Hepatocyte (in vitro differentiated cells): ENCODE data around the gene RBP5. TPM values are rescaled to one million over a fixed set of nuclear protein-coding genes. Genes with fewer than 3 reads are reported as not detected.

Experiments used
- DNase-seq: peaks from one replicate; pipeline ENCODE4 v3.0.0-alpha.2; 2016; ENCODE audit warnings: low spot score
- H2AFZ ChIP-seq: fragments of 200-600 bp; sonication (generic); 2 replicates; pipeline ENCODE4 v1.6.0; 2016; ENCODE audit warnings: antibody characterized with exemption, mild to moderate bottlenecking
- H3K27ac ChIP-seq: fragments of 200-600 bp; sonication (generic); 2 replicates; pipeline ENCODE4 v1.5.1; 2016; ENCODE audit warnings: mild to moderate bottlenecking
- H3K27me3 ChIP-seq: fragments of 200-600 bp; sonication (generic); 2 replicates; pipeline ENCODE4 v1.6.1; 2016
- H3K36me3 ChIP-seq: fragments of 200-600 bp; sonication (generic); replicated peaks from 2 replicates; pipeline ENCODE4 v1.5.1; 2016; ENCODE audit warnings: low read depth; ENCODE audit not compliant: insufficient read depth
- H3K4me1 ChIP-seq: fragments of 200-600 bp; sonication (generic); 2 replicates; pipeline ENCODE4 v1.5.1; 2016; ENCODE audit warnings: mild to moderate bottlenecking, moderate library complexity; ENCODE audit not compliant: insufficient read depth
- H3K4me2 ChIP-seq: fragments of 200-600 bp; sonication (generic); 2 replicates; pipeline ENCODE4 v1.6.0; 2016
- H3K4me3 ChIP-seq: fragments of 200-600 bp; sonication (generic); 2 replicates; pipeline ENCODE4 v1.5.1; 2016; ENCODE audit warnings: mild to moderate bottlenecking
- H3K79me2 ChIP-seq: fragments of 200-600 bp; sonication (generic); 2 replicates; pipeline ENCODE4 v1.6.0; 2017; ENCODE audit warnings: mild to moderate bottlenecking
- H3K9me2 ChIP-seq: fragments of 200-600 bp; sonication (generic); replicated peaks from 2 replicates; pipeline ENCODE4 v1.6.0; 2017; ENCODE audit warnings: mild to moderate bottlenecking; ENCODE audit not compliant: insufficient read depth
- H3K9me3 ChIP-seq: fragments of 200-600 bp; sonication (generic); 2 replicates; pipeline ENCODE4 v1.5.1; 2016; ENCODE audit warnings: low read depth, mild to moderate bottlenecking
- H4K20me1 ChIP-seq: fragments of 200-600 bp; sonication (generic); 2 replicates; pipeline ENCODE4 v1.6.0; 2016; ENCODE audit warnings: mild to moderate bottlenecking; ENCODE audit not compliant: insufficient read depth, poor library complexity, severe bottlenecking
- CTCF ChIP-seq: fragments of 200-600 bp; sonication (generic); IDR thresholded peaks from 2 replicates; pipeline ENCODE4 v1.5.1; 2016; ENCODE audit warnings: antibody characterized with exemption, mild to moderate bottlenecking; ENCODE audit not compliant: poor library complexity
- EZH2 ChIP-seq: fragments of 200-600 bp; sonication (generic); IDR thresholded peaks from 2 replicates; pipeline ENCODE4 v1.6.1; 2016; ENCODE audit warnings: antibody characterized with exemption, mild to moderate bottlenecking, borderline replicate concordance
- EZH2phosphoT487 ChIP-seq: fragments of 200-600 bp; sonication (generic); IDR thresholded peaks from one replicate; pipeline ENCODE4 v1.6.1; 2018; ENCODE audit warnings: antibody characterized with exemption, mild to moderate bottlenecking, low read depth, moderate library complexity; ENCODE audit not compliant: unreplicated experiment, severe bottlenecking
- WGBS: methylation state at CpG from one replicate; pipeline ENCODE4 v1.1.6; 2016; ENCODE audit warnings: low lambda C conversion rate; ENCODE audit errors: missing lambda C conversion rate; 5-methylcytosine and 5-hydroxymethylcytosine counted together
- polyA plus RNA-seq: library from polyadenylated mRNA; unstranded; fragments of >200 nt; fragmentation: Nextera tagmentation; extraction: Ambion mirVana; gene quantifications from 2 replicates; pipeline ENCODE4 v1.2.1, GENCODE V29; 2016
- total RNA-seq: library from RNA; depleted of rRNA; stranded (reverse); fragments of >200 nt; gene quantifications from 2 replicates; pipeline ENCODE4 v1.2.3, GENCODE V29; 2014

The RBP5 gene
- total and polyA plus RNA-seq, 2 experiments from 2014 or later, result 11.1 to 30.0 TPM

- TF ChIP-seq EZH2 (no peak), CTCF (no peak), EZH2phosphoT487 (no peak)
- Histone ChIP-seq H3K36me3 (no peaks in the 10 kb centered on the region), H3K4me1 (no peaks in the 10 kb centered on the region), H3K27me3 (no peaks in the 10 kb centered on the region), H3K4me2 (no peak overlapping the region), H2AFZ (no peak overlapping the region), H3K4me3 (no peak overlapping the region), H3K79me2 (no peaks in the 10 kb centered on the region), H4K20me1 (no peaks in the 10 kb centered on the region), H3K9me3 (no peaks in the 10 kb centered on the region), H3K27ac (no peak overlapping the region), H3K9me2 (no peaks in the 10 kb centered on the region)
- DNase-seq, result no peak
- 91% methylated on average over 5 of the region's 5 CpGs for WGBS
Measured at GRCh38 chr12:7120166-7120565, 8.5 kb downstream of the RBP5 start.

GRCh38 chr12:7118881-7119280, 9.8 kb downstream of the RBP5 start:
- H3K9me3 ChIP-seq, result no peaks in the 10 kb centered on the region
- H3K27ac ChIP-seq, result no peak overlapping the region
- H3K9me2 ChIP-seq, result no peaks in the 10 kb centered on the region
- no peaks in the 10 kb centered on the region for H3K36me3 ChIP-seq
- no peak for DNase-seq
- 83% methylated on average over 3 of the region's 3 CpGs for WGBS
- no peak overlapping the region for H2AFZ ChIP-seq
- no peaks in the 10 kb centered on the region for H4K20me1 ChIP-seq
- H3K27me3 ChIP-seq, result no peaks in the 10 kb centered on the region
- no peaks in the 10 kb centered on the region for H3K4me1 ChIP-seq
- no peak overlapping the region for H3K4me3 ChIP-seq
- no peak for TF ChIP-seq EZH2
- no peak for TF ChIP-seq CTCF
- no peak for TF ChIP-seq EZH2phosphoT487
- H3K4me2 ChIP-seq, result no peak overlapping the region
- no peaks in the 10 kb centered on the region for H3K79me2 ChIP-seq

GRCh38 chr12:7117670-7118069, 11.0 kb downstream of the RBP5 start:
- Histone ChIP-seq H3K4me1 (peaks cover 4% of the 10 kb centered on the region), H3K4me2 (no peak overlapping the region), H3K9me2 (no peaks in the 10 kb centered on the region), H3K9me3 (no peaks in the 10 kb centered on the region), H4K20me1 (no peaks in the 10 kb centered on the region), H3K79me2 (no peaks in the 10 kb centered on the region), H3K27me3 (no peaks in the 10 kb centered on the region), H3K27ac (no peak overlapping the region), H3K4me3 (no peak overlapping the region), H2AFZ (no peak overlapping the region), H3K36me3 (no peaks in the 10 kb centered on the region)
- no peak for DNase-seq
- 91% methylated on average over 3 of the region's 3 CpGs for WGBS
- TF ChIP-seq EZH2, result no peak

- H3K27me3 ChIP-seq, result no peaks in the 10 kb centered on the region
- no peak overlapping the region for H2AFZ ChIP-seq
- DNase-seq, result no peak
- whole genome bisulfite sequencing, result 95% methylated on average over 9 of the region's 9 CpGs
- H3K4me1 ChIP-seq, result peaks cover 4% of the 10 kb centered on the region
- H3K36me3 ChIP-seq, result no peaks in the 10 kb centered on the region
- H3K27ac ChIP-seq, result no peak overlapping the region
- H3K4me2 ChIP-seq, result no peak overlapping the region
- H3K79me2 ChIP-seq, result no peaks in the 10 kb centered on the region
- H4K20me1 ChIP-seq, result no peaks in the 10 kb centered on the region
- H3K9me2 ChIP-seq, result no peaks in the 10 kb centered on the region
- no peak overlapping the region for H3K4me3 ChIP-seq
- H3K9me3 ChIP-seq, result no peaks in the 10 kb centered on the region
- TF ChIP-seq CTCF, result no peak
- no peak for TF ChIP-seq EZH2phosphoT487
- no peak for TF ChIP-seq EZH2
Measured at GRCh38 chr12:7116916-7117315, 11.8 kb downstream of the RBP5 start.
